H7 (cell line): ENCODE measurements around the gene PRPF6. TPM values are rescaled to one million over a fixed set of nuclear protein-coding genes. Genes with fewer than 3 reads are reported as not detected.

Experiments
- DNase-seq: peaks from one replicate; pipeline ENCODE4 v3.0.0; 2012
- H3K27me3 ChIP-seq: 2 replicates; pipeline ENCODE4 v1.6.0; 2011; ENCODE audit warnings: mild to moderate bottlenecking, low read length; ENCODE audit not compliant: control insufficient read depth, insufficient read depth
- H3K36me3 ChIP-seq: replicated peaks from 2 replicates; pipeline ENCODE4 v1.5.1; 2011; ENCODE audit warnings: low read length; ENCODE audit not compliant: control insufficient read depth, insufficient read depth
- H3K4me3 ChIP-seq: 2 replicates; pipeline ENCODE4 v1.5.1; 2011; ENCODE audit warnings: low read depth, mild to moderate bottlenecking, control low read depth, low read length, moderate library complexity; ENCODE audit not compliant: insufficient read depth
- total RNA-seq: library from RNA; depleted of rRNA; stranded (reverse); fragments of >200 nt; shearing (Covaris generic); gene quantifications from 2 replicates; pipeline ENCODE4 v1.2.3, GENCODE V29; 2014

PRPF6 gene
- total RNA-seq, 1 experiment from 2014 or later = 70.8 TPM

- Histone ChIP-seq H3K36me3 (no peaks in the 10 kb centered on the region), H3K27me3 (peaks cover 66% of the 10 kb centered on the region), H3K4me3 (no peak overlapping the region)
- peak; percentile 61 for DNase-seq
Measured at GRCh38 chr20:64044484-64045247, 63.7 kb downstream of the PRPF6 start.

GRCh38 chr20:64045346-64046011 is 64.5 kb downstream of the PRPF6 start:
- Histone ChIP-seq H3K27me3 (peaks cover 66% of the 10 kb centered on the region), H3K36me3 (no peaks in the 10 kb centered on the region), H3K4me3 (no peak overlapping the region)
- peak; percentile 67 for DNase-seq

GRCh38 chr20:64047046-64047389 is 66.1 kb downstream of the PRPF6 start:
- Histone ChIP-seq H3K4me3 (no peak overlapping the region), H3K27me3 (peaks cover 55% of the 10 kb centered on the region), H3K36me3 (no peaks in the 10 kb centered on the region)
- no peak for DNase-seq

- peak; percentile 87 for DNase-seq
- Histone ChIP-seq H3K4me3 (peak overlapping the region; percentile 20), H3K36me3 (no peaks in the 10 kb centered on the region), H3K27me3 (peaks cover 50% of the 10 kb centered on the region)
Measured at GRCh38 chr20:64047968-64048401, 67.1 kb downstream of the PRPF6 start.

DNA sequence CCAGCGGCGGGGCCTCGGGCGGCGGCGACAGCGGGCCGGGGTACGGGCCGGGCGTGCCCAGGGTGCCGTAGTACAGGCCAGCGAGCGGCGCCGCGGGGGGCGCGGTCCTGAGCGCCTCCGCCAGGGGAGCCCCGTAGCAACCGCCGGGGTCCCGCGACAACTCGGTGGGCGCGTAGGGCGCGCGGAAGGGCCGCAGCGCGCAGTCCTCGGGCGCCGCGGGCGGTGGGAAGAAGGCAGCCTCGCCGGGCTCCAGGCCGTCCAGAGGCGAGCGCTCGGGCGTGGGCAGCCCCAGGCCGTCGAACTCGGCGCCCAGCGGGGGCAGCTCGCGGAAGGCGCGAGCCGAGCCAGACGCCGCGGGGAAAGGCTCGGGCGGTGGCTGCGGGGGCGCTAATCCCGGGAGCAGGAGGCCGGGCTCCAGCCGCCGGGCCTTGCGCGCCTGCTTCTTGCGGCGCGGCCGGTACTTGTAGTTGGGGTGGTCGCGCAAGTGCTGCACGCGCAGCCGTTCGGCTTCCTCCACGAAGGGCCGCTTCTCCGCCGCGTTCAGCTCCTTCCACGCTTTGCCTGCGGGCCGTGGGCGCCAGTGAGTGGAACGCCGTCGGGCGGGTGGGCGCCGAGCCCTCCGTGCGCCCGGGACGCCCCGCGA is 67.6 kb downstream of the PRPF6 start:
- peaks cover 50% of the 10 kb centered on the region for H3K27me3 ChIP-seq
- peak overlapping the region; percentile 40 for H3K4me3 ChIP-seq

GRCh38 chr20:64049060-64049877 is 68.3 kb downstream of the PRPF6 start, which contains the start of gene SOX18:
Gene SOX18 (minus strand): TSS chr20:64049639. CDS start chr20:64049516, 123 bp downstream.
- Histone ChIP-seq H3K27me3 (peaks cover 50% of the 10 kb centered on the region), H3K36me3 (no peaks in the 10 kb centered on the region), H3K4me3 (peak within 1 kb of the TSS; percentile 40)
- peak; percentile 90 for DNase-seq

More for the DNA sequence above, 67.6 kb downstream of the PRPF6 start:
- DNase-seq = peak; percentile 88
- no peaks in the 10 kb centered on the region for H3K36me3 ChIP-seq

- no peaks in the 10 kb centered on the region for H3K36me3 ChIP-seq
- H3K4me3 ChIP-seq = peak overlapping the region; percentile 10; the same call in 1 of the 2 replicates
- H3K27me3 ChIP-seq = peaks cover 48% of the 10 kb centered on the region
- peak; percentile 74 for DNase-seq
Measured at GRCh38 chr20:64049878-64050260, 68.9 kb downstream of the PRPF6 start.

DNA sequence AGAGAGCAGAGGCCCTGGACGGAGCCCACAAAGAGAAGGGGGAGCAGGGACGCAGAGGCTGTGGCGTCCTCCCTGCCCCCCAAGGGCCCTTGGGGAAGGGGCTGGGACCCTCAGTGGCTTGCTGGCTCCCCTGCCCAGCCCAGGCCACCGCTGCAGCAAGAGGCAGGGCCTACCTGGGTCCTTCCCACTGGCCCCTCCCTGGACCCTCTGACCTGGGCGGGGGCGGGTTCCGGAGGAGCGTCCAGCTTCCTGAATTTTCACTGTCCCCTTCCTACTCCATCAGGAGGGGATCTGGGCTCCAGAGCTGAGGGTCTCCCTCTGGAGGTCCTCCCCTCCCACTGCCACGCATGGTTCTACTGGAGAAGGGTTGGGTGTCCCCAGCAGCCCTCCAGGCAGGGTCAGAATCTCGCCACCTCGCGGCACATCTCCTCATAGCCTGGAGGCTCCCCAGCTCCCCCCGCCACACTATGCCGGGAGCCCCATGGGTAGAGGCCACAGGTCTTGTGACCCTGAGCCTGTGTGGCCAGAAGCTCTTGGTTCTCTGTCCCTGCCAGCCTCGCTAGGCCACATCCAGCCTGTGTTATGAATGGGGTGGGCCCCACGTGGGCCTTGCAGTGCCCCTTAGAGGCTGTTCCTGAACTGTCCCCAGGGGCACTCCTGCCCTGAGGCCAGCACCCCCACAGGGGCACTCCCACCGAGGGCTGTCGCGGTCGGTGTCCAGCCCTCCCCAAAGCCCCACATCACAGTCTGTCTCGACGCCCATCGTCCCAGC is 69.5 kb downstream of the PRPF6 start:
- peak; percentile 70 for DNase-seq
- H3K27me3 ChIP-seq = peaks cover 45% of the 10 kb centered on the region
- H3K4me3 ChIP-seq = no peak overlapping the region
- no peaks in the 10 kb centered on the region for H3K36me3 ChIP-seq

- DNase-seq = no peak
- Histone ChIP-seq H3K27me3 (peaks cover 42% of the 10 kb centered on the region), H3K4me3 (no peak overlapping the region), H3K36me3 (no peaks in the 10 kb centered on the region)
Measured at GRCh38 chr20:64051033-64051452, 70.1 kb downstream of the PRPF6 start.

DNA sequence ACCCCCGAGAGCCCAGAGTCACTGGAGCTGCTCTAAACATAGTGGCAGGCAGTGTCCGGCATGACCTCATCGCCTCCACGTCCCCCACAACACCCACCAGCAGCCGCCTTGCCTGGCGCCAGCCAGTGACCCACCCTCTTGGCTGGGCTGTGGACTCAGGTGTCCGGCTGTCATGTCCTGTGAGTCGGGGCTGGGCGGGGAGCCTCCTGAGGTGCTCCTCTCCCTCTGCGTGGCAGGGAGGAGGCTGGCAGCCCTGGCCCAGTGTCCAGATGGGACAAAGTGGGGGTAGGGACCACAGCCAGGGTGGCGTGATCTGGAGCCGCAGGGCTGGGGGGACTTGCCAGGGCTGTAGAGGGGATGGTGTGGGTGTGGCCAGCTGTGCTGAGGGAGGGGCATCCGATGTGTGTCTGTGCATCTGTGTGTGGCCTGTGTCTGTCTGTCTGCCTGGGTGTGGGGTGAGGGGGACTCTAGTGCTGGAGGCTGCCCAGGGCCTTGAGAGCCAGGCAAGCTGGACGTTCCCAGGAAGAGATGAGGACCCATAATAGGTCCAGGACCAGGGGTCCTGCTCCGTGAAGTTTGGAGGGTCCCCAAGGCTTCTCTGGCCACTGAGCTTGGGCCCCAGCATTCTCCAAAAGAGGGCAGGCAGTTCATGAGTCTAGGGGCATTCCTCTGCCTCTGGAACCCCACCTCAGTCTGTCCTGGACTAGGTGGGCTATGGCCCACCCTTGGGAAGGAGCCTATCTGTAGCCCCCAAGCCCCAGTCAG is 70.8 kb downstream of the PRPF6 start:
- DNase-seq = no peak
- Histone ChIP-seq H3K36me3 (no peaks in the 10 kb centered on the region), H3K4me3 (no peak overlapping the region), H3K27me3 (peaks cover 36% of the 10 kb centered on the region)

GRCh38 chr20:64052326-64052722 is 71.4 kb downstream of the PRPF6 start:
- DNase-seq = no peak
- H3K4me3 ChIP-seq = no peak overlapping the region
- H3K36me3 ChIP-seq = no peaks in the 10 kb centered on the region
- peaks cover 30% of the 10 kb centered on the region for H3K27me3 ChIP-seq

- H3K36me3 ChIP-seq = no peaks in the 10 kb centered on the region
- DNase-seq = no peak
- no peak overlapping the region for H3K4me3 ChIP-seq
- H3K27me3 ChIP-seq = peaks cover 21% of the 10 kb centered on the region
Measured at GRCh38 chr20:64052987-64053840, 72.3 kb downstream of the PRPF6 start.
